IPS-20b (cell line): ENCODE data around the gene ZEB2.

Experiments used
- H3K27ac ChIP-seq: one replicate; pipeline ENCODE4 v1.5.1; 2013; ENCODE audit warnings: low read length
- H3K27me3 ChIP-seq: 2 replicates; pipeline ENCODE4 v1.6.1; 2013; ENCODE audit warnings: mild to moderate bottlenecking, low read length, inconsistent platforms; ENCODE audit not compliant: insufficient read depth
- H3K36me3 ChIP-seq: 2 replicates; pipeline ENCODE4 v1.6.1; 2013; ENCODE audit warnings: low read depth, mild to moderate bottlenecking, inconsistent platforms, low read length, moderate library complexity; ENCODE audit not compliant: insufficient read depth
- H3K4me1 ChIP-seq: 2 replicates; pipeline ENCODE4 v1.6.1; 2013; ENCODE audit warnings: mild to moderate bottlenecking, control low read depth, inconsistent platforms, low read length, moderate library complexity; ENCODE audit not compliant: insufficient read depth
- H3K4me3 ChIP-seq: 2 replicates; pipeline ENCODE4 v1.5.1; 2013; ENCODE audit warnings: mild to moderate bottlenecking, low read length, inconsistent platforms
- H3K9ac ChIP-seq: 2 replicates; pipeline ENCODE4 v1.6.1; 2013; ENCODE audit warnings: low read depth, mild to moderate bottlenecking, inconsistent platforms, low read length, moderate library complexity
- H3K9me3 ChIP-seq: 2 replicates; pipeline ENCODE4 v1.6.1; 2013; ENCODE audit warnings: mild to moderate bottlenecking, low read depth, low read length, inconsistent platforms; ENCODE audit not compliant: insufficient read depth

The ZEB2 gene

GRCh38 chr2:144501627-144502026 is 18.3 kb downstream of the ZEB2 start:
- H3K36me3 ChIP-seq: no peaks in the 10 kb centered on the region
- no peaks in the 10 kb centered on the region for H3K9me3 ChIP-seq
- no peak overlapping the region for H3K9ac ChIP-seq
- peaks cover 27% of the 10 kb centered on the region for H3K4me1 ChIP-seq
- H3K27ac ChIP-seq: no peak overlapping the region
- no peak overlapping the region for H3K4me3 ChIP-seq
- no peaks in the 10 kb centered on the region for H3K27me3 ChIP-seq

DNA sequence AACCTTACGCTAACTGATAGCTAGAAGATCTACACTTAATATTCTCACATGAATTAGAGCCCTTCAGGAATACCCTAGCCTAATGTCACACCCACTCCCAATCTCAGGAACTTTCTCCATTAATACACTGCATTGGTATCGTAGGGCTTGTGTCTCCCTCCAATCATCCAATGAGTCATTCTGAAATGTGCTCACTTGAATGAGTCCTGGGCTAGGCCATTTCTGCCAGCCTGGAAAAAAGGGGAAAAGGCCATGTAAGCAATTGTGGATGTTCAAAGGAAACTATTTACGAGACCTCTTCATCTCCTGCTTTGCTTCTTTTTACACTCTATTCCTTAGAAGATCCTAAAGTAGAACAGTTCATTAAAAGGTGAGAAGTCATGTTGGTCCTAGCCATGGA is 18.8 kb downstream of the ZEB2 start:
- no peak overlapping the region for H3K27ac ChIP-seq
- no peaks in the 10 kb centered on the region for H3K36me3 ChIP-seq
- no peaks in the 10 kb centered on the region for H3K9me3 ChIP-seq
- H3K27me3 ChIP-seq: no peaks in the 10 kb centered on the region
- H3K4me3 ChIP-seq: no peak overlapping the region
- H3K9ac ChIP-seq: no peak overlapping the region
- H3K4me1 ChIP-seq: peaks cover 27% of the 10 kb centered on the region

- Histone ChIP-seq H3K4me1 (peaks cover 27% of the 10 kb centered on the region), H3K27ac (no peak overlapping the region), H3K4me3 (no peak overlapping the region), H3K9ac (no peak overlapping the region), H3K27me3 (no peaks in the 10 kb centered on the region), H3K36me3 (no peaks in the 10 kb centered on the region), H3K9me3 (no peaks in the 10 kb centered on the region)
Measured at GRCh38 chr2:144500563-144500962, 19.4 kb downstream of the ZEB2 start.

- Histone ChIP-seq H3K9ac (no peak overlapping the region), H3K4me3 (no peak overlapping the region), H3K4me1 (peaks cover 15% of the 10 kb centered on the region), H3K27me3 (no peaks in the 10 kb centered on the region), H3K9me3 (no peaks in the 10 kb centered on the region), H3K27ac (no peak overlapping the region), H3K36me3 (no peaks in the 10 kb centered on the region)
Measured at GRCh38 chr2:144498277-144498676, 21.6 kb downstream of the ZEB2 start.

GRCh38 chr2:144496977-144497598 is 22.8 kb downstream of the ZEB2 start:
- no peaks in the 10 kb centered on the region for H3K9me3 ChIP-seq
- H3K27me3 ChIP-seq: no peaks in the 10 kb centered on the region
- H3K36me3 ChIP-seq: no peaks in the 10 kb centered on the region
- no peak overlapping the region for H3K4me3 ChIP-seq
- no peak overlapping the region for H3K27ac ChIP-seq
- H3K9ac ChIP-seq: no peak overlapping the region
- peaks cover 9% of the 10 kb centered on the region; the same call in 1 of the 2 replicates for H3K4me1 ChIP-seq

DNA sequence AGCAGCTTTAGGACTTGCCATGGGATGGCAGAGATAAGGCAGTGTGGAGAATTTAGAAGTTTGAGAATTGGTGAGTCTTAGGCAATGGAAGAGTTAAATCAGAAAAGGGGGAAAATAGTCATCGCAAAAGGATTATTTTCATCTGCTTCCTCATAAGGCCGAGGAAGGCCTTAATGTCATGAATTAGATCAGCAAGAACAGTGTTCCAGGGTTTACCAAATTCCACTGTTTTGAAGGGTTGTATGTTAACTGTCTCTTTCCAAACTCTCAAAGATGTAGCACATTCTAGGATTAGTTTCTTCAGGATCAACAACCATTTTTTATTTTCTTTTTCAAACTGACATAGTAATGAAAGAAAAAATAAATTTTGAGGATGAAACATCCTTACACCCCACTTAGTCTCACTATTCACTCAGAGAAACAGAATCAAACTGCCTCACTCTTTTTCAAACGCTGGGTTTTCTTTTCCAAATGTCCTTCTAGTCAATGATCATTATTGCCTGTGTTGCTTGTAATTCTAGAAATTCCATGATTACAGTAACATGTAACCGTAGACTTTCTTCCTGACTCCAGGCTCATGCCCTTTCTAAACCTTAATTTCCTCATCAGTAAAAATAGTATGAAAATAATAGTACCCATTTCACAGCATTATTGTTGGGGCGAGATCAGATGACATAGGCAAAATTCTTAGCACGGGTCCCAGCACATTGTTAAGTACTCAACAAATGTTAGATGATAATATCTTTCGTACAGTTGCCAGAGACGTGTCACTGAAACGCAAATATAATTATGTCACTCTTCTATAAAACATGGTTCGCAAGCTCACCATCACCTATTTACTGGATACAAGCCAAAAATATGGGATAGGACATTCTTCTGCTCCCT is 23.6 kb downstream of the ZEB2 start:
- Histone ChIP-seq H3K27me3 (no peaks in the 10 kb centered on the region), H3K9ac (no peak overlapping the region), H3K4me1 (peaks cover 7% of the 10 kb centered on the region; the same call in 1 of the 2 replicates), H3K36me3 (no peaks in the 10 kb centered on the region), H3K9me3 (no peaks in the 10 kb centered on the region), H3K27ac (no peak overlapping the region), H3K4me3 (no peak overlapping the region)

DNA sequence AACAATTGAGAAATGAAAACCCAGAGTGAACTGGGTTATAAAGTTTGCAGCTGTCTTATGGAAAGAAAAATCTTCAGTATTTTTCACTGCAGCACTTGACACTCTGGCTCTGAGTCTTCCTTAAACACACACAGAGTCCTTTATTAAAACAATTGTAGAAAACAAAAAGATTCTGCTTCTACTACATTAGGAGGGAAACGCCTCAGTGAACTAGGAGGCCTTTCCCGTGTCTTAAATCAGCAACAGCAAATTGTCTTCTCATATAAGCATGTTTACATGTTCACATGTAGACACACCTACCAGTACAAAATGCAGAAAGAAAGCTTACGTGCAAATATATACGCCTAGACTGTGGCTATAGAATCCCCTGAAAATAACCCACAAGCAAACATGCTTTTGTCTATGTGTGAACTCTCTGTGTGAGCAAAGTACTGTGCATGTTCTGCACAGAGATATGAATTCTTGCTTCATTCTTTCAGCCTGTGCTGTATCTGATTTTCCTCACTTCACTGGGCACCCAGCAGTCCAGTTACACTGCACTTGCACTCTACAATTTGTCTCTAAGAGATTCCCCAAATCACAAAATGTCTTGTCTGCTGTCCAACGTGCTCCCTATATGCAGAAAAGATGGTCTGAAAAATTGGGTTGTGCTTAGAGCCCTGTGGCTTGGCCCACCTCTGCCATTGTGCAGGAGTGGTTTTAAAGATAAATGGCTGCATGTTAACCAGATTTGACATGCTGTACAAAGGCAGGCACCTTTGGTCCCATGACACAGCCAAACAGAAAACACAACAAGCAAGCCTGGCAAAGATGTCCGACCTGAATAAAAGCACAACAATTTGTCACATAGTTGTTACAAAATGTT is 24.5 kb downstream of the ZEB2 start:
- H3K9me3 ChIP-seq: no peaks in the 10 kb centered on the region
- no peaks in the 10 kb centered on the region for H3K27me3 ChIP-seq
- H3K9ac ChIP-seq: no peak overlapping the region
- no peaks in the 10 kb centered on the region for H3K36me3 ChIP-seq
- peaks cover 7% of the 10 kb centered on the region; the same call in 1 of the 2 replicates for H3K4me1 ChIP-seq
- no peak overlapping the region for H3K27ac ChIP-seq
- no peak overlapping the region for H3K4me3 ChIP-seq

GRCh38 chr2:144493027-144493809 is 26.7 kb downstream of the ZEB2 start:
- Histone ChIP-seq H3K4me3 (no peak overlapping the region), H3K9ac (no peak overlapping the region), H3K27me3 (no peaks in the 10 kb centered on the region), H3K4me1 (no peaks in the 10 kb centered on the region; the same call in 1 of the 2 replicates), H3K9me3 (no peaks in the 10 kb centered on the region), H3K27ac (no peak overlapping the region), H3K36me3 (no peaks in the 10 kb centered on the region)

- no peak overlapping the region for H3K9ac ChIP-seq
- H3K4me3 ChIP-seq: no peak overlapping the region
- H3K27me3 ChIP-seq: no peaks in the 10 kb centered on the region
- H3K27ac ChIP-seq: no peak overlapping the region
- H3K4me1 ChIP-seq: no peaks in the 10 kb centered on the region
- H3K9me3 ChIP-seq: no peaks in the 10 kb centered on the region
- H3K36me3 ChIP-seq: no peaks in the 10 kb centered on the region
Measured at GRCh38 chr2:144490857-144491256, 29.1 kb downstream of the ZEB2 start.

GRCh38 chr2:144490017-144490416 is 29.9 kb downstream of the ZEB2 start:
- no peaks in the 10 kb centered on the region for H3K9me3 ChIP-seq
- H3K4me1 ChIP-seq: no peaks in the 10 kb centered on the region
- no peaks in the 10 kb centered on the region for H3K36me3 ChIP-seq
- no peaks in the 10 kb centered on the region for H3K27me3 ChIP-seq
- no peak overlapping the region for H3K9ac ChIP-seq
- H3K4me3 ChIP-seq: no peak overlapping the region
- H3K27ac ChIP-seq: no peak overlapping the region

GRCh38 chr2:144489315-144489916 is 30.5 kb downstream of the ZEB2 start:
- H3K4me1 ChIP-seq: no peaks in the 10 kb centered on the region
- H3K27me3 ChIP-seq: no peaks in the 10 kb centered on the region

More at GRCh38 chr2:144489315-144489916, 30.5 kb downstream of the ZEB2 start:
- Histone ChIP-seq H3K9me3 (no peaks in the 10 kb centered on the region), H3K36me3 (no peaks in the 10 kb centered on the region), H3K27ac (no peak overlapping the region), H3K9ac (no peak overlapping the region), H3K4me3 (no peak overlapping the region)
